Thoracic aorta endothelial cell (primary cell): ENCODE data around the gene TAMM41. TPM values are rescaled to one million over a fixed set of nuclear protein-coding genes. Genes with fewer than 3 reads are reported as not detected.

Experiments
- small RNA-seq: library from RNA; depleted of rRNA; stranded (forward); fragments of <200 nt; gene quantifications from one replicate; pipeline ENCODE3, GENCODE V24; 2012
- total RNA-seq: library from RNA; depleted of rRNA; stranded (reverse); fragments of >200 nt; gene quantifications from 2 replicates; pipeline ENCODE4 v1.2.3, GENCODE V29; 2012

Gene TAMM41, protein sequence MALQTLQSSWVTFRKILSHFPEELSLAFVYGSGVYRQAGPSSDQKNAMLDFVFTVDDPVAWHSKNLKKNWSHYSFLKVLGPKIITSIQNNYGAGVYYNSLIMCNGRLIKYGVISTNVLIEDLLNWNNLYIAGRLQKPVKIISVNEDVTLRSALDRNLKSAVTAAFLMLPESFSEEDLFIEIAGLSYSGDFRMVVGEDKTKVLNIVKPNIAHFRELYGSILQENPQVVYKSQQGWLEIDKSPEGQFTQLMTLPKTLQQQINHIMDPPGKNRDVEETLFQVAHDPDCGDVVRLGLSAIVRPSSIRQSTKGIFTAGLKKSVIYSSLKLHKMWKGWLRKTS
- total RNA-seq = 17.0 and 20.3 TPM in 2 replicates

DNA sequence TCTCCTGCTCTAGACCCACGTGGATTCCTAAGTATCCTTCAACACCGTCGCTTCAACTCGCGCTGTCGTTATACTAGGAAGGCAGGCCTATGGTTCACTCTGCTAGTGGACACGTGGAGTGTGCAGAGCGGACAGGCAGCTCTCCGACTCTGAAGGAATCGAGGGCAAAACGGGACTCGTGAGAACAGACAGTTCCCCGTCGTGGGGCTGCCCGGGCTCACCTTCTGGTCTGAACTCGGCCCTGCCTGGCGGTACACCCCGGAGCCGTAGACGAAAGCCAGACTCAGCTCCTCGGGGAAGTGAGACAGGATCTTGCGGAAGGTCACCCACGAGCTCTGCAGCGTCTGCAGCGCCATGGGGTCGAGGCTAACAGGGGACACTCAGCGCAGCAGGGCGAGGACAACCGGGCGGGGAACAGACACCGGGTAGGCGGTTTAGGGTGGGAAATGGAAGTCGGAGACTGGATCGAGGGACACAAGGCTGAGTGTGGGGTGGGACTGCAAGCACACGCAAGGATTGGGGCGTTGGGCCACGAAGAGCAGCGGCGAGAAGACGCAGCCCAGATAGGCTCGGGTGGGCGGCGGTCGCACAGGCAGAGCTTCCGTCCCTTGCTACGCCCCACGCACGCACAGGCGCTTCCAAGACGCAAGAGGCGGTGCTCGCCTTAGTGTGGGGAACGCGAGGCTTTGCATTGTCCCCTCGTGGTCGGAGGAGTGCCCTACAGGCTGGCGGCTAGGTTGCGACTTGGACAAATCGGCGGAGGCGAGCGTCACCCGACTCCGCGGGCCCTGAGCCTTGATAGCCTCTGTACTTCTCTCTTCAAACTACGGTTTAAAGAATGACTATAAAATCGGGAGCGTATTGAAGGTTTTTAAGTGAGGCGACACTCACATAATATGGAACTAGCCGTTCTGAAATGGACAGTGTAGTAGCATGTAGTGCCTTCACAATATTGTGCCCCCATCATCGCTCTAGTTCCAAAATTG lies at the start of gene TAMM41:
Gene TAMM41 (minus strand): TSS at position 605 of the 986 bp plus-strand sequence. CDS start 249 bp downstream, at position 356.

Small RNAs within 50 kb of the gene (small RNA-seq; reads per million reads assigned to genes)
- gene CYCSP12 = not detected

Other genes starting within 250 kb of the TAMM41 start
- gene VGLL4, start 203.0 kb downstream of the TAMM41 start, total RNA-seq = 84.2 and 89.9 TPM in 2 replicates
- gene SYN2, start 157.5 kb upstream of the TAMM41 start, total RNA-seq = 0.13 and 0.22 TPM in 2 replicates